Right lobe of liver (tissue), 4 donors: ENCODE measurements around the gene HTATSF1.

Experiments used
- CTCF ChIP-seq, 4 donors: fragments of 200-600 bp in 3 of 4; fragments of 450-650 bp in 1 of 4; IDR thresholded peaks; one replicate each; pipeline versions ENCODE4 v1.5.1 to v1.8.0; 2016 to 2022; ENCODE audit warnings: antibody characterized with exemption in 4 of 4, mild to moderate bottlenecking in 2 of 4
- POLR2A ChIP-seq: fragments of 450-650 bp; IDR thresholded peaks from one replicate; pipeline ENCODE4 v1.6.1; 2017; ENCODE audit warnings: antibody characterized with exemption, mild to moderate bottlenecking
- donor health status: DM: no; HTN: no; CAD: no.
- donor health status: DM: no; HTN: no; CAD: no.
- donor health status: DM: no; HTN: yes; CAD: no.

- TF ChIP-seq POLR2A (no peak), CTCF (IDR thresholded peaks at IDR 0.05) (no peak)
Measured at GRCh38 chrX:136457303-136457917, 40.0 kb upstream of the HTATSF1 start.
